HG02678 (cell line): ENCODE data around the gene TIMP1.

Experiments used
- ATAC-seq: cut with Tn5 transposase; IDR thresholded peaks from one replicate; pipeline ENCODE4 v1.9.1; 2021; ENCODE audit warnings: mild to moderate bottlenecking, moderate library complexity; ENCODE audit not compliant: unreplicated experiment

The TIMP1 gene

DNA sequence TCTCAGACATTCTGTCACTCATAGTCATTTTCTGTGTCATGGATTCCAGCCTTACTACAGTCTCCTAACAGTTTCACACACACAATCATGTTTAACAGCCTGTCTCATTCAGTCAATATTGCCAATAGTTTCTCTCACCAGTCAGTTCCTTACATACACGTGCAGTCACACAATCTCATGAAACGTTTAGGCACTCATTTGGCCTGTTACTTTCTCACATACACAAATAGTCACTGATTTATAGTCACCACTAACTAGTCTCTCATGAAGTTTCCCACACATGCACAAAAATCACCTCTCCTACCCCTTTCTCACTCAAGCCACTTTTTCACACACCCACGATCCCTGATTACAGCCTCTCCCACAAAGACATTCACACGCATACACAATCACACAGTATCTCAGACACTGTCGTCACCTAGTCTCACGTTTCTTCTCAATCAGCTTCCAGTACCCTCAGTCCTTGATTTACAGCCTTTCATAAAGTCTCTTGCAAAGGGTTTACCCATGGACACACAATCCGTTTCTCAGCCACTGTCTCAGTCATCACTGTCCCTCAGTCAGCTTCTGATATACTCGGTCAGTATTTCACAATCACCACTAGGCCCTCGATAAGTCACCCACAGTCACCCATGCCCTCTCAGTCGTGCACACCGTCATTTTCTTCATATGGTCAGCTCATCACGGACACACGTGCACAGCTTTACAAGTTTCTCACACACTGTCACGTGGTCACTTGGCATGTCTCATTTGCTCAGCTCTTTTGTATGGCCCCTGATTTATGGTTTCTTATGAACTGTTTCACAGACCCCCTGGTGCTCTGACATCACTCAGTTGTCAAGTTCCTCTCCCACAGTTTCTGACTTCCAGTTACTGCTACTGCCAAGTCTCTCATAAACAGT, 51.7 kb downstream of the TIMP1 start:
- no peak for ATAC-seq

DNA sequence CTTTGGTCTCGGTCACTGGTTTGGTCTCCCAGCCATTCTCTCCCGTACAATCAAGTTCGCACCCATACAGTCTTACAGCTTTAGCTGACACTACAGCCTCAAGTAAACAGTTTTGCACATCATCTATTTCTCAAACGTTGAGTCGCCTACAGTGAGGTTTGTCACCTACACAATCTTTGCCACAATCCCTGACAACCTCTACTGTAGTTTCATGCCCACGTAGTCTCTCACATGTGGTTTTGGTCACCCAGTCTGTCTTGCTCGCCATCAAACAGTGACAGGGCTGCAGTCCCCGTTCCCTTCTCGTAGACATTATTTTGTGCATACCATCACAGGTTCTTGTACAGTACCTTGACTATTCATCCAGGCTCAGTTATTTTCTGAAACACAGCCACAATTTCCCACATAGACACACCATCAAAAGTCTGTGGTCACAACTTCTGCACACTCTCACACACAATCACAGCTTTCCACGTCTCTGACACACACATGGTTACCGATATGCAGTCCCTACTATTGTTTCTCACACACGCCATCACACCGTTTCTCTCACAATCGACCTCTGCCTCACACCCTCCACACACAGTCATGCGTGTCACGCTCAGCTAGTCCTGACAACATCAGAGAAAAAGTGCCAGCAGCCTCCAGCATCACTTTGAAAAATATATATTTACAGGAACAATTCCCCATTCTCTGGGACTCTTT, 52.8 kb downstream of the TIMP1 start:
- ATAC-seq: no peak
